ENCODE results near the gene BHMT2. TPM values are rescaled to one million over a fixed set of nuclear protein-coding genes. Genes with fewer than 3 reads are reported as not detected.

The BHMT2 gene
- total and polyA plus RNA-seq, 11 donors, result 1.5 to 11.3 (median 5.1) TPM

DNA sequence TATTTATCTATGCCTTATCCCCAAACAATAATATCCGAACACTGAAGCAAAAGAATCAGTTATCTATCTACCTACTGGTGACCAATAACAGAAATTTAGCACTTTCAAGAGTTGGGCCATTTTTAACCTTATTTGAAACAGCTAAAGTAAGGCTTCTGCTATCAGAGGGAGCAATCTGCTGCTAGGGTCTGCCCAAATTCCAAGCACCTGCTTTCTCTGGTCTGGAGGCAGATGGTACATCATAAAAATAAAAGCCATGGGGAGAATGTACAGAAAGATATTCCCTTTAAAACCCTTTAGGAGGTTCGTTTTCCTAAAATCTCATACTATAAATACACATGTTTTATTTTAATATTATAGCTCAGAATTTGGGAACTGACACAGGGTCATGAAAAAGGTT is 46.8 kb upstream of the BHMT2 start:
- DNase-seq (no peak), ATAC-seq (no peak)
- no peak overlapping the region for H3K27ac ChIP-seq
- TF ChIP-seq POLR2A (IDR thresholded peaks at IDR 0.05), result no peak
- TF ChIP-seq, protein P1, sequence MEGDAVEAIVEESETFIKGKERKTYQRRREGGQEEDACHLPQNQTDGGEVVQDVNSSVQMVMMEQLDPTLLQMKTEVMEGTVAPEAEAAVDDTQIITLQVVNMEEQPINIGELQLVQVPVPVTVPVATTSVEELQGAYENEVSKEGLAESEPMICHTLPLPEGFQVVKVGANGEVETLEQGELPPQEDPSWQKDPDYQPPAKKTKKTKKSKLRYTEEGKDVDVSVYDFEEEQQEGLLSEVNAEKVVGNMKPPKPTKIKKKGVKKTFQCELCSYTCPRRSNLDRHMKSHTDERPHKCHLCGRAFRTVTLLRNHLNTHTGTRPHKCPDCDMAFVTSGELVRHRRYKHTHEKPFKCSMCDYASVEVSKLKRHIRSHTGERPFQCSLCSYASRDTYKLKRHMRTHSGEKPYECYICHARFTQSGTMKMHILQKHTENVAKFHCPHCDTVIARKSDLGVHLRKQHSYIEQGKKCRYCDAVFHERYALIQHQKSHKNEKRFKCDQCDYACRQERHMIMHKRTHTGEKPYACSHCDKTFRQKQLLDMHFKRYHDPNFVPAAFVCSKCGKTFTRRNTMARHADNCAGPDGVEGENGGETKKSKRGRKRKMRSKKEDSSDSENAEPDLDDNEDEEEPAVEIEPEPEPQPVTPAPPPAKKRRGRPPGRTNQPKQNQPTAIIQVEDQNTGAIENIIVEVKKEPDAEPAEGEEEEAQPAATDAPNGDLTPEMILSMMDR (IDR thresholded peaks at IDR 0.05), result no peak
- WGBS, 4 donors, result 91 to 96% (median 94%) methylated on average over 2 of the region's 2 CpGs
- no peaks in the 10 kb centered on the region for H3K27me3 ChIP-seq
- H3K36me3 ChIP-seq, result no peaks in the 10 kb centered on the region
- intact Hi-C loops (cut with DNase I), result loop anchor here in 9 of 10 donors (1.0 to 10.0 kb wide), 11 partner anchors 90 to 1062 kb away; partner anchors contain the start of gene BHMT (in 1 of the 9)
- H3K4me1 ChIP-seq, result peaks cover 0 to 11% (median 4%) of the 10 kb centered on the region in 12 donors
- no peak overlapping the region for H3K4me3 ChIP-seq
- no peaks in the 10 kb centered on the region for H3K9me3 ChIP-seq

DNA sequence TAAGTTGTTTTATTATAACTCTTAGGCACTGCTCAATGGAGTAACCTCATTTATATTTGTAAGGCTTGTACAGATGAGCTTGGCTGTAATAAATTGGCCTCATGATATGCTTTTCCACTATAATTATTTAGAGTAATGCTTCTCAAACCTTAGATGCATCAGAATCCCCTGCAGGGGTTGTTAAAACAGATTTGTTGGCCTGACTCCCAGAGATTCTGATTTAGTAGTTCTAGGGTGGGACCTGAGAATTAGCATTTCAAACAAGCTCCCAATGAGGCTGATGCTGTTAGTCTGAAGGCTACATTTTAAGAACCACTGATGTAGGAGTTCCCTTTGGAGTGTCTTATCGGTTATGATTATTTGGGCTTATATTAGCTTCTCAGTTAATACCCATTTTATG is 46.2 kb upstream of the BHMT2 start:
- no peaks in the 10 kb centered on the region for H3K27me3 ChIP-seq
- no peak for DNase-seq
- H3K36me3 ChIP-seq, result no peaks in the 10 kb centered on the region
- no peak overlapping the region for H3K27ac ChIP-seq
- H3K4me3 ChIP-seq, result no peak overlapping the region
- no peaks in the 10 kb centered on the region for H3K9me3 ChIP-seq
- H3K4me1 ChIP-seq, result peaks cover 0 to 11% (median 4%) of the 10 kb centered on the region in 12 donors
- intact Hi-C loops (cut with DNase I), result loop anchor here in 9 of 10 donors (1.0 to 10.0 kb wide), 11 partner anchors 89 to 1061 kb away; partner anchors contain the start of gene BHMT (in 1 of the 9)
- ATAC-seq, result no peak
- TF ChIP-seq, protein P1 (IDR thresholded peaks at IDR 0.05), result no peak
- no peak for TF ChIP-seq POLR2A (IDR thresholded peaks at IDR 0.05)
- WGBS, 4 donors, result 72 to 100% (median 90%) methylated on average over 1 of the region's 1 CpG

DNA sequence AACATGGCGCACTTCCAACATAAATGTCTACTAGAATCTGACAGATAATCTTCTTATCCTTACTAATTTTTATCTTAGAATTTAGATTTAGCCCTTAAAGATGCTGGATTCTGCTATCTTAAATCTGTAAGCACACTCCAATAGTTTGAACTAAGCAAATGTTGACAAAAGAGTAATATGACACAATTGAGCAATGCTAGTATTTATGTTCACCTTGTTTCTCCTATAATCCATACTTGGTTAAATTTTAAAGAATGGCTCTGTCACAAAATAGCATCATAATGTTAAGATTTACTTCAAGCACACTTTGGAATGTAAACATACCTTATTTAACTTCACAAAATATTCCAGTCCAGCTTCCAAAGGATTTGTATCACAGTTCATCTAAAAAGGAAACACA is 45.6 kb upstream of the BHMT2 start:
- no peak for DNase-seq
- Histone ChIP-seq H3K4me1 (peaks cover 0 to 11% (median 4%) of the 10 kb centered on the region in 12 donors), H3K27ac (no peak overlapping the region), H3K4me3 (no peak overlapping the region), H3K27me3 (no peaks in the 10 kb centered on the region), H3K36me3 (no peaks in the 10 kb centered on the region), H3K9me3 (no peaks in the 10 kb centered on the region)
- no peak for TF ChIP-seq POLR2A (IDR thresholded peaks at IDR 0.05)
- TF ChIP-seq, protein P1 (IDR thresholded peaks at IDR 0.05), result no peak
- intact Hi-C loops (cut with DNase I), result loop anchor here (1.0 to 10.0 kb wide), 13 partner anchors 88 to 1061 kb away; partner anchors contain the start of gene BHMT (in 1 of the 10)
- 96 to 97% (median 96%) methylated on average over 1 of the region's 1 CpG for WGBS, 4 donors
- no peak for ATAC-seq

DNA sequence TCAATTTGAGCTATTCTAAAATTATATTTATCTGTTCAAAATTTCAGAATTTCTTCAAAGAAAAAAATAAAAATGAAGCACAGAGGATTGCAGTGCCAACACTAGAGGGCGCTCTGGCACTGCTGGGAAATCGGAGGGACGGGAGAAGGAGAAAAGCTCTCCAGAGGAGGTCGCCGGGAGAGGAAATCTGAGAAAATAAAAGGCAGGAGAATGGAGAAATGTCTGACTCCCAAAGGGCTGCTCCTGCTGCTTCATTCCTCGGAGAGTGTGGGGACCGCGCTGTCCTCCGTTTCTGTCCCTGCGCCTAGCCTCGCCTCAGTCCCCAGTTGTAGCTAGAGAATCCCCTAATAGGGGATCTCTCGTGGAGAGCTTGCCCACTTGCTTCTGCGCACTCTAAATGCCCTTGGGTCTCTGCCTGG is 44.5 kb upstream of the BHMT2 start:
- no peaks in the 10 kb centered on the region for H3K27me3 ChIP-seq
- no peaks in the 10 kb centered on the region for H3K9me3 ChIP-seq
- ATAC-seq, result peak in 3 of 4 donors; percentile 45 to 71 (median 55)
- intact Hi-C loops (cut with DNase I), result loop anchor here in 9 of 10 donors (1.0 to 10.0 kb wide), 7 partner anchors 87 to 1060 kb away; partner anchors contain the start of gene BHMT (in 1 of the 9)
- peaks cover 0 to 11% (median 4%) of the 10 kb centered on the region in 12 donors for H3K4me1 ChIP-seq
- DNase-seq, result peak; percentile 50 to 71 (median 56)
- H3K36me3 ChIP-seq, result no peaks in the 10 kb centered on the region
- 3 to 8% (median 5%) methylated on average over 13 of the region's 13 CpGs for WGBS, 4 donors
- H3K27ac ChIP-seq, result peak overlapping the region in 1 of 12 donors; percentile 33
- peak overlapping the region in 11 of 12 donors; percentile 7 to 53 (median 31) for H3K4me3 ChIP-seq
- TF ChIP-seq, protein P1 (IDR thresholded peaks at IDR 0.05), result peak; percentile 89 to 99 (median 97)
- TF ChIP-seq POLR2A (IDR thresholded peaks at IDR 0.05), result no peak

Measured in heart left ventricle (tissue), 16 donors.